Stomach (tissue), 9 donors: ENCODE results near the gene CACNB2. TPM values are rescaled to one million over a fixed set of nuclear protein-coding genes. Genes with fewer than 3 reads are reported as not detected.
A peak's percentile ranks its signal among the peaks of the same experiment; 100 is the strongest.
"Not testable (repeated sequence)": the region's sequence is repeated elsewhere in the genome, so short reads cannot be mapped to it uniquely, and the experiment has no call there.

Source experiments
- DNase-seq, 2 donors: peaks; one replicate each; pipeline versions ENCODE4 v3.0.0 to v3.0.0-alpha.2; 2013 to 2019
- H3K27ac ChIP-seq, 5 donors: fragments of 200-600 bp in 4 of 5; sonication (generic) in 4 of 5; one replicate each; pipeline ENCODE4 v1.5.1; 2013 to 2019; ENCODE audit warnings: mild to moderate bottlenecking in 1 of 5, moderate library complexity in 1 of 5
- H3K27me3 ChIP-seq, 3 donors: fragments of 200-600 bp; sonication (generic); one replicate each; pipeline ENCODE4 v1.5.1; 2017 to 2019; ENCODE audit warnings: mixed run types in 1 of 3
- H3K36me3 ChIP-seq, 4 donors: fragments of 200-600 bp; sonication (generic); 1 replicate in 3 of 4; 2 replicates in 1 of 4; pipeline ENCODE4 v1.5.1; 2016 to 2019
- H3K4me1 ChIP-seq, 4 donors: fragments of 200-600 bp; sonication (generic); one replicate each; pipeline ENCODE4 v1.5.1; 2016 to 2019
- H3K4me3 ChIP-seq, 4 donors: fragments of 200-600 bp; sonication (generic) in 3 of 4; one replicate each; pipeline ENCODE4 v1.5.1; 2016 to 2019; ENCODE audit warnings: mild to moderate bottlenecking in 1 of 4
- H3K9me3 ChIP-seq, 4 donors: fragments of 200-600 bp; sonication (generic); one replicate each; pipeline ENCODE4 v1.5.1; 2016 to 2019
- CTCF ChIP-seq, 7 experiments: fragments of 450-650 bp in 4 of 7; fragments of 200-600 bp in 3 of 7; sonication (generic) in 3 of 7; IDR thresholded peaks; one replicate each; pipeline ENCODE4 v1.5.1; 2016 to 2019; ENCODE audit warnings: antibody characterized with exemption in 7 of 7, control low read depth in 2 of 7, mild to moderate bottlenecking in 1 of 7
- EP300 ChIP-seq: sonication (generic); formaldehyde crosslinking; IDR thresholded peaks from one replicate; pipeline ENCODE4 v1.6.1; 2017; ENCODE audit warnings: antibody characterized with exemption
- POLR2A ChIP-seq, 4 donors: fragments of 450-650 bp; IDR thresholded peaks; one replicate each; pipeline ENCODE4 v1.6.1; 2016; ENCODE audit warnings: antibody characterized with exemption in 4 of 4, control low read depth in 2 of 4, mild to moderate bottlenecking in 1 of 4, moderate library complexity in 1 of 4
- POLR2AphosphoS5 ChIP-seq, 3 donors: sonication (generic); formaldehyde crosslinking; IDR thresholded peaks; one replicate each; pipeline ENCODE4 v1.6.1; 2016; ENCODE audit warnings: antibody characterized with exemption in 3 of 3
- WGBS, 5 donors: extraction: QIAGEN DNeasy Blood & Tissue Kit in 3 of 5; methylation state at CpG; one replicate each; pipeline versions ENCODE4 v1.1.5 to v1.1.7; 2013 to 2018; 5-methylcytosine and 5-hydroxymethylcytosine counted together
- intact Hi-C: fragments of 100-400 bp; cut with DNase I; formaldehyde crosslinking; loops from one replicate; pipeline ENCODE4 v1.15.1; 2023; ENCODE audit warnings: low total_unique reads
- polyA plus RNA-seq, 3 donors: library from polyadenylated mRNA; stranded (reverse); fragments of 200-250 nt; gene quantifications; one replicate each; pipeline ENCODE4 v1.2.3, GENCODE V29; 2013
- total RNA-seq, 5 donors: library from RNA; depleted of rRNA; stranded (reverse); fragments of >200 nt; gene quantifications; one replicate each; pipeline versions ENCODE4 v1.1.0 to v1.2.3, GENCODE V29; 2014 to 2016
- donor health status: healthy with polysubstance abuse.
- donor health status: Bipolar disorder and iron deficiency.
- donor health status: healthy.

Gene CACNB2
- total and polyA plus RNA-seq, 8 donors = 0.31 to 42.9 (median 14.3) TPM

GRCh38 chr10:18576586-18576985 lies 436.4 kb downstream of the CACNB2 start:
- WGBS, 5 donors = 96 to 99% (median 97%) methylated on average over 6 of the region's 6 CpGs
- DNase-seq = no peak
- H3K9me3 ChIP-seq = peaks cover 0 to 9% (median 4%) of the 10 kb centered on the region in 4 donors
- TF ChIP-seq EP300 (no peak), POLR2AphosphoS5 (IDR thresholded peaks at IDR 0.05) (no peak), POLR2A (IDR thresholded peaks at IDR 0.05) (no peak), CTCF (IDR thresholded peaks at IDR 0.05) (no peak)
- no peaks in the 10 kb centered on the region for H3K27me3 ChIP-seq
- H3K36me3 ChIP-seq = peaks cover 0 to 50% (median 44%) of the 10 kb centered on the region in 4 donors
- no peak overlapping the region for H3K4me3 ChIP-seq
- no peak overlapping the region for H3K27ac ChIP-seq
- H3K4me1 ChIP-seq = no peaks in the 10 kb centered on the region
- intact Hi-C loops = no loop called here

GRCh38 chr10:18577823-18578685 lies 437.8 kb downstream of the CACNB2 start:
- TF ChIP-seq CTCF (IDR thresholded peaks at IDR 0.05) = no peak
- no peak for TF ChIP-seq EP300
- TF ChIP-seq POLR2AphosphoS5 (IDR thresholded peaks at IDR 0.05) = no peak
- no peak for TF ChIP-seq POLR2A (IDR thresholded peaks at IDR 0.05)
- H3K4me3 ChIP-seq = no peak overlapping the region
- intact Hi-C loops = no loop called here
- no peaks in the 10 kb centered on the region for H3K4me1 ChIP-seq
- no peak for DNase-seq
- no peak overlapping the region for H3K27ac ChIP-seq
- WGBS, 5 donors = 86 to 95% (median 92%) methylated on average over 15 of the region's 15 CpGs
- H3K27me3 ChIP-seq = no peaks in the 10 kb centered on the region
- peaks cover 0 to 9% (median 4%) of the 10 kb centered on the region in 4 donors for H3K9me3 ChIP-seq
- H3K36me3 ChIP-seq = peaks cover 0 to 58% (median 49%) of the 10 kb centered on the region in 4 donors

GRCh38 chr10:18582803-18583202 lies 442.6 kb downstream of the CACNB2 start:
- H3K36me3 ChIP-seq = peaks cover 10 to 76% (median 61%) of the 10 kb centered on the region in 4 donors
- H3K4me3 ChIP-seq = no peak overlapping the region
- intact Hi-C loops = no loop called here
- H3K9me3 ChIP-seq = peaks cover 0 to 6% (median 2%) of the 10 kb centered on the region in 4 donors
- no peak overlapping the region for H3K27ac ChIP-seq
- TF ChIP-seq POLR2A (IDR thresholded peaks at IDR 0.05) (no peak), POLR2AphosphoS5 (IDR thresholded peaks at IDR 0.05) (no peak), EP300 (no peak), CTCF (IDR thresholded peaks at IDR 0.05) (no peak)
- DNase-seq = peak in 1 of 2 donors; percentile 3
- H3K4me1 ChIP-seq = no peaks in the 10 kb centered on the region
- no peaks in the 10 kb centered on the region for H3K27me3 ChIP-seq
- 63 to 83% (median 72%) methylated on average over 3 of the region's 3 CpGs for WGBS, 5 donors

GRCh38 chr10:18583575-18584270 lies 443.5 kb downstream of the CACNB2 start:
- TF ChIP-seq CTCF (IDR thresholded peaks at IDR 0.05) (no peak), POLR2A (IDR thresholded peaks at IDR 0.05) (no peak), EP300 (no peak), POLR2AphosphoS5 (IDR thresholded peaks at IDR 0.05) (no peak)
- H3K27ac ChIP-seq = no peak overlapping the region
- H3K4me1 ChIP-seq = no peaks in the 10 kb centered on the region
- no peak for DNase-seq
- H3K4me3 ChIP-seq = no peak overlapping the region
- H3K9me3 ChIP-seq = peaks cover 0 to under 1% (median 0%) of the 10 kb centered on the region in 4 donors
- H3K27me3 ChIP-seq = no peaks in the 10 kb centered on the region
- intact Hi-C loops = no loop called here
- WGBS, 5 donors = 70 to 95% (median 83%) methylated on average over 5 of the region's 5 CpGs
- peaks cover 15 to 76% (median 63%) of the 10 kb centered on the region in 4 donors for H3K36me3 ChIP-seq

- H3K9me3 ChIP-seq, H3K4me1 ChIP-seq, DNase-seq, H3K4me3 ChIP-seq, H3K27ac ChIP-seq, intact Hi-C loops, H3K27me3 ChIP-seq: not testable (repeated sequence)
- WGBS, 5 donors = 94 to 99% (median 97%) methylated on average over 10 of the region's 10 CpGs
- peaks cover 15 to 50% (median 36%) of the 10 kb centered on the region in 4 donors for H3K36me3 ChIP-seq
These were observed 446.4 kb downstream of the CACNB2 start for GRCh38 chr10:18586637-18587036.

GRCh38 chr10:18591141-18591540 lies 450.9 kb downstream of the CACNB2 start:
- peaks cover 11 to 37% (median 34%) of the 10 kb centered on the region in 4 donors for H3K36me3 ChIP-seq
- WGBS, 5 donors = 100% methylated on average over 1 of the region's 1 CpG
- H3K4me3 ChIP-seq, H3K9me3 ChIP-seq, DNase-seq, H3K4me1 ChIP-seq, intact Hi-C loops, H3K27ac ChIP-seq, H3K27me3 ChIP-seq: not testable (repeated sequence)
